Nephron progenitor cell (in vitro differentiated cells): ENCODE data around the gene KRTAP10-4.

ENCODE experiments used
- DNase-seq: peaks from one replicate; pipeline ENCODE4 v3.0.0; 2021
- H3K27ac Mint-ChIP-seq: 2 replicates; pipeline ENCODE4 v1.8.0; 2021; ENCODE audit warnings: mild to moderate bottlenecking, moderate library complexity, mixed read lengths
- H3K27me3 Mint-ChIP-seq: 2 replicates; pipeline ENCODE4 v1.8.0; 2021; ENCODE audit warnings: mild to moderate bottlenecking, low read depth, mixed read lengths; ENCODE audit not compliant: poor library complexity
- H3K36me3 Mint-ChIP-seq: 2 replicates; pipeline ENCODE4 v1.8.0; 2021; ENCODE audit warnings: low read depth, mixed read lengths
- H3K4me1 Mint-ChIP-seq: 2 replicates; pipeline ENCODE4 v1.8.0; 2021; ENCODE audit warnings: mixed read lengths
- H3K4me3 Mint-ChIP-seq: 2 replicates; pipeline ENCODE4 v1.8.0; 2021; ENCODE audit warnings: mild to moderate bottlenecking, moderate library complexity, mixed read lengths
- H3K9me3 Mint-ChIP-seq: 2 replicates; pipeline ENCODE4 v1.8.0; 2021; ENCODE audit warnings: mild to moderate bottlenecking, moderate library complexity, mixed read lengths
- TF ChIP-seq, protein P1 (sequence below): fragments of 200-600 bp; sonication (generic); IDR thresholded peaks from 2 replicates; pipeline ENCODE4 v1.5.0; 2021; ENCODE audit warnings: antibody characterized with exemption

The KRTAP10-4 gene

DNA sequence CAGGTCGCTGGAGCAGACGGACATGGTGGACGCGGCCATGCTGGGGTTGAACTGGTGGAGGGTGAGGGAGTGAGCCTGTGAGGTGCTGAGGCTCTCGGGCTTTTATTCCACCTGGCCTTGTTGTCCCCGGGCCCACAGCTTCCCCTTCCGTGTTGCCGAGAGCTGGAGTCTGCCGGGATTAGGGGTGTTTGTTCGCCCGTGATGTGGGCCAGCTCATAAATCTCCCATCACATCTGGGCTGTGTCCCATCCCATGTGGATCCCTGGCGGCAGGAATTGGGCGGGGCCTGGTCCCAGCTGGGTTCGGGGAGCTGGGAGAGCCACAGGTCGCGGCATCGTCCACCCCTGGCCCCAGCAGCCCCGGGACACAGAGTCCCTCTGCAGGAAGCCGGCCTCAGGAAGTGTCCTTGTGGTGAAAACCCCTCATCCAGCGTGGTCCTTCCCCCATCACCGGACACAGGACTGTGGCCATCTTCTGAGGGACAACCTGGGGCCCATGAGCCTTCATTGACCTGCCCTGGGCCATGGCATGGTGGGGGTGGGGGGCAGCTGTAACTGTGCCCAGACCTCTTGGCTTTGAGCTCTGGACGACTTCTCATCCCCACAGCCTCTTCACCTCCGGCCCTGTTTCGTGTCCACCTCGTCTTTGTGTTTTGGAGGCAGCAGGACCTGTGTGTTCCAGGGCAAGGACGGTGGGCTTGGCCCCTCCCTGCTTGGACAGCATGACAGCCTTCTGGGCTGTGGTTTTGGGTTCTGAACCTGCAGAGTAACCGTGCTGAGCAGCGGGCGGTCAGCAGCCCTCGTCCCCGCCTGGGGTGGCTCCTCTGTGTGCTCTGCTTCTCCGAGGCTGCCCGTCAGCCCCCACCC lies 19.1 kb downstream of the KRTAP10-4 start, which contains the start of gene KRTAP10-6:
Gene KRTAP10-6 (minus strand): TSS at position 60 of the 866 bp plus-strand sequence. CDS start 21 bp downstream, at position 39.
- peaks cover 4% of the 10 kb centered on the region for H3K27me3 Mint-ChIP-seq
- TF ChIP-seq, protein P1, sequence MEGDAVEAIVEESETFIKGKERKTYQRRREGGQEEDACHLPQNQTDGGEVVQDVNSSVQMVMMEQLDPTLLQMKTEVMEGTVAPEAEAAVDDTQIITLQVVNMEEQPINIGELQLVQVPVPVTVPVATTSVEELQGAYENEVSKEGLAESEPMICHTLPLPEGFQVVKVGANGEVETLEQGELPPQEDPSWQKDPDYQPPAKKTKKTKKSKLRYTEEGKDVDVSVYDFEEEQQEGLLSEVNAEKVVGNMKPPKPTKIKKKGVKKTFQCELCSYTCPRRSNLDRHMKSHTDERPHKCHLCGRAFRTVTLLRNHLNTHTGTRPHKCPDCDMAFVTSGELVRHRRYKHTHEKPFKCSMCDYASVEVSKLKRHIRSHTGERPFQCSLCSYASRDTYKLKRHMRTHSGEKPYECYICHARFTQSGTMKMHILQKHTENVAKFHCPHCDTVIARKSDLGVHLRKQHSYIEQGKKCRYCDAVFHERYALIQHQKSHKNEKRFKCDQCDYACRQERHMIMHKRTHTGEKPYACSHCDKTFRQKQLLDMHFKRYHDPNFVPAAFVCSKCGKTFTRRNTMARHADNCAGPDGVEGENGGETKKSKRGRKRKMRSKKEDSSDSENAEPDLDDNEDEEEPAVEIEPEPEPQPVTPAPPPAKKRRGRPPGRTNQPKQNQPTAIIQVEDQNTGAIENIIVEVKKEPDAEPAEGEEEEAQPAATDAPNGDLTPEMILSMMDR, result no peak
- H3K4me1 Mint-ChIP-seq, result peaks cover 35% of the 10 kb centered on the region
- no peak within 1 kb of the TSS for H3K4me3 Mint-ChIP-seq
- no peak for DNase-seq
- peak within 1 kb of the TSS; percentile 92 for H3K27ac Mint-ChIP-seq
- peaks cover 11% of the 10 kb centered on the region for H3K9me3 Mint-ChIP-seq
- H3K36me3 Mint-ChIP-seq, result peaks cover under 1% of the 10 kb centered on the region

DNA sequence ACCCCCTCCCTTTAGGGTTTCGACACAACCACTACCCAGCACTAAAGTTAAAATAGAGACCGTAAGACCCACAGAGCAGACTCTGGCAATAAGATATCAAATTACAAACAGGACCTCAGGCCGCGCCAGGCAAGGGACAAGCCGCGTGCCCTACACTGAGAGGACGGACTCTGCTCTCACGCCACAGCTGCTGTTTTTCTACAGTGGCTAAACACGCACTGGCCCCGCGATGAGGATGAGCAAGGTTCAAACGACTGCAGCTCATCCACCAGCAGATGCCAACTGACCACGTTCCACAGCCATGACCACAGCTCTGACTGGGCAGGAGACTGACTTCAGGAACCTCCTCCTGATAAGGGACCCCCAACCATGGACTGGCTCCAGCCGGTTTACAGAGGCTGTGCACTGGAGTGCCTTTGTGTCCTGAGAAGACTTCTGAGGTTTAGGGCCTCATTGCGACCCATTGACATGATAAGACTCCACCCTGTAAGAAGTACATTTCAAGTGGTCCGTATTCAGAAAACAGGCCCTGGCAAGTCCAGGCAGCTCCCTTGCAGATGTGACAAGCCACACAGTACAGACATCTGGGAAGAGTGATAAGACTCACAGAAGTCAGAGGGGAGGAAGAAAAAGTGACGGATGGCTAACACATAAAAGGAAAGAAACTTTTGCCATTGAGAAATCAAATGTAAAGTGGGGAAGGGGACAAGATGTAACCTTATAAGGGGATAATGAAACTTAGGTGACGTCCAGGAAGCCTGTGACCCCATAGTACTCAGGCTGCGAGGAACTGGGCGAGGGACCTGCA lies 20.3 kb downstream of the KRTAP10-4 start:
- no peak for DNase-seq
- H3K9me3 Mint-ChIP-seq, result peaks cover 18% of the 10 kb centered on the region
- TF ChIP-seq, protein P1, result no peak
- H3K4me3 Mint-ChIP-seq, result peak overlapping the region; percentile 19
- H3K36me3 Mint-ChIP-seq, result peaks cover 11% of the 10 kb centered on the region
- peak overlapping the region; percentile 82 for H3K27ac Mint-ChIP-seq
- H3K4me1 Mint-ChIP-seq, result peaks cover 46% of the 10 kb centered on the region
- peaks cover 5% of the 10 kb centered on the region for H3K27me3 Mint-ChIP-seq

DNA sequence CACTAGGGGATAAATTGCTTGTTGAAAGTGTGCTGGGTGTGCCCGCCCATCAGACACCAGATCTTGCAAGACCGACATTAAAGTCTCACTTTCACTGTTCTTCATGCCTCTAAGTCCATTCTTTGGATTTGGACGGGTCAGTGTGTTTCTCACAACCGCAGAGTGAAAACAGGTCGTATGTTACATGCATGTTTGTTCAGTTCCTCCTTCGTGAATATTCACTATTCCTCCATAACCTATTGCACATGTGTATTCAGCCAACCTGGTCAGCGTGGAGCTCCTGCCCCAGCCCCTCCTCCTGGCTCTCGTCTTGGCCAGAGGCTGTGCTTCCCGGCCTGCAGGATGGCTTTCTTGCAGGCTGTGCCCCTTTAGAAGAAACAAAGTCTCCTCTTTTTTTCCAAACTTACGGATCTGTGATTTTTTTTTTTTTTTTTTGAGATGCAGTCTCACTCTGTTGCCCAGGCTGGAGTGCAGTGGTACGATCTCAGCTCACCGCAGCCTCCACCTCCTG lies 20.9 kb downstream of the KRTAP10-4 start:
- peaks cover 5% of the 10 kb centered on the region for H3K27me3 Mint-ChIP-seq
- peaks cover 12% of the 10 kb centered on the region for H3K36me3 Mint-ChIP-seq
- TF ChIP-seq, protein P1, result no peak
- DNase-seq, result no peak
- no peak overlapping the region for H3K4me3 Mint-ChIP-seq
- H3K9me3 Mint-ChIP-seq, result peaks cover 23% of the 10 kb centered on the region
- no peak overlapping the region for H3K27ac Mint-ChIP-seq
- peaks cover 48% of the 10 kb centered on the region for H3K4me1 Mint-ChIP-seq

DNA sequence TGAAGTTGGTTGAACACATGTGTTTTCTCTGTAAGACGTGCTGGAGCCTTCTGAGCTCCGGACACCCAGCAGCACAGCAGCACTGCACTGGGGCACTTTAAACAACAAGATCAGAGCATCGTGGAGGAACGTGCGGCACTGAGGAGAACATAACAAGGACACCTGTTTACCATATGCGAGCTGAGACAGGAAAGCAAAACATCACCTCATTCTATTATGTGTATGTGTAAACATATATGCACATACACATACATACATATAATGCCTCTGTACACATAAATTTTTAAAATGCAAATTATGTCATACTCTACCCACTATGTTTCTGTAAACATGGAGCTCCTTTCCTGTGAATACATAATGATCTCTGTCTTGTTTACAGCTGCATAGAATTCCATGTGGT lies 22.0 kb downstream of the KRTAP10-4 start:
- Mint-ChIP-seq H3K4me1 (peaks cover 56% of the 10 kb centered on the region), H3K27me3 (peaks cover 5% of the 10 kb centered on the region), H3K4me3 (no peak overlapping the region), H3K27ac (no peak overlapping the region), H3K9me3 (peaks cover 26% of the 10 kb centered on the region), H3K36me3 (peaks cover 12% of the 10 kb centered on the region)
- no peak for DNase-seq
- TF ChIP-seq, protein P1, result no peak

DNA sequence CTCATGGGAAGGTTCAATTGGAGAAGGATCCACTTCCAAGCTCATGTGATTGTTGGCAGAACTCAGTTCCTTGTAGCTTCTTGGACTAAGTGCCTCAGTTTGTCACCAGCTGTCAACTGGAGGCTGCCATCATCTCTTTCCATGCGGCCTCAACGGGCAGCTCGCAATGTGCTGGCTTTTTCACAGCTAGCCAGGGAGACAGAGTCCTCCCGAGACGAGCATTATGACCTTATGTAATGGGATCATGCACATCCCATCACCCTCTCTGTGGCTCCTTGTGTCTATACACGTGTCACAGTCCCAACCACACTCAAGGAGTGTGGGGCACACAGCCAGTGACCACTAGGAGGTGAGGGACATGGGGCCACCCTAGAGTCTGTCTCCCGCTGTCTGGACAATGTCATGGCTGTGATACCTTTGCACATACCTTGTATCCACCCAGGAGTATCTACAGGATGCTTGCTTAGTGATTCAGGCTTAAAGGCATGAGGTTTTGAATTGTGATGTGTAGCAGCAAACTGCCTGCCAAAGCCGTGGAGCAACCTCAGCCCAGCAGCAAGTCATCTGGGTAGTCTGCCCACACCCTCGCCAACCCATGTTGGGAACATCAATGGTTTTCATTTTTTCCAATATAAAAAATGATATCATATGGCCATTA lies 22.7 kb downstream of the KRTAP10-4 start:
- Mint-ChIP-seq H3K27me3 (peaks cover 5% of the 10 kb centered on the region), H3K9me3 (peaks cover 26% of the 10 kb centered on the region), H3K36me3 (peaks cover 12% of the 10 kb centered on the region), H3K4me1 (peaks cover 54% of the 10 kb centered on the region), H3K27ac (no peak overlapping the region), H3K4me3 (no peak overlapping the region)
- TF ChIP-seq, protein P1, result no peak
- DNase-seq, result no peak
